Measurements from ENCODE around the gene PTX4.

PTX4 gene

DNA sequence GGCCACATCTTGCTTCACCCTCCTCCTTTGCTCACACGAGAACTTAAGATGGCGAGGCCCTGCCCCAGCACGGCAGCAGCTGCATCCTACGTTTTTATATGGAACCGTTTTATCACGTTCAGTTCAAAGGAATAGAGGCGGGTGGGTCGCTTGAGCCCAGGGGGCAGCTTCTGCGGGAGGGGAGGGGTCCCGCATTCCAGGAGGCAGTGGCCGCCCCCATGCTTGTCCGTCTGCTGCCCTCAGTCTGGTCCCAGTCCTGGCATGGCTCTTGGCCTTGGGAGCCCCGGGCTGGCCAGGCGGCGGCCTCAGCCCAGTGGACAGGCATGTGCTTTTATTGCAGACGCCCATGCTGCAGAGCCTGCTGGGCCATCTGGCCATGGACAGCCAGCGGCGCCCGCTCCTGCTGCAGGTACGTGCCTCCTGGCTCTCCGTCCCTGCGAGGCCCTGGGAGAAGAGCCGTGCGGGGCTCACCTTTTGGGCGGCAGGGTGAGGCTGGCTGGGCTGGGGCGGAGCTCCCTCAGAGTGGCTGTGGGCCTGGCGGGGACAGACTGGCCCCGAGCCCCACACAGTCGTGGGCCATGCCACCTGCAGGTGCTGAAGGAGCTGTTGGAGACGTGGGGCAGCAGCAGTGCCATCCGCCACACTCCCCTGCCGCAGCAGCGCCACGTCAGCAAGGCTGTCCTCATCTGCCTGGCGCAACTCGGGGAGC lies 11.2 kb upstream of the PTX4 start:
- no peak for DNase-seq

- no peak for DNase-seq
These were observed 10.3 kb upstream of the PTX4 start for GRCh38 chr16:1498899-1499676.

- DNase-seq, result no peak
These were observed 8.4 kb upstream of the PTX4 start for GRCh38 chr16:1497014-1497598.

- DNase-seq, result no peak
These were observed 7.7 kb upstream of the PTX4 start for GRCh38 chr16:1496464-1496863.

- no peak for DNase-seq
These were observed 7.1 kb upstream of the PTX4 start for GRCh38 chr16:1495889-1496262.

DNA sequence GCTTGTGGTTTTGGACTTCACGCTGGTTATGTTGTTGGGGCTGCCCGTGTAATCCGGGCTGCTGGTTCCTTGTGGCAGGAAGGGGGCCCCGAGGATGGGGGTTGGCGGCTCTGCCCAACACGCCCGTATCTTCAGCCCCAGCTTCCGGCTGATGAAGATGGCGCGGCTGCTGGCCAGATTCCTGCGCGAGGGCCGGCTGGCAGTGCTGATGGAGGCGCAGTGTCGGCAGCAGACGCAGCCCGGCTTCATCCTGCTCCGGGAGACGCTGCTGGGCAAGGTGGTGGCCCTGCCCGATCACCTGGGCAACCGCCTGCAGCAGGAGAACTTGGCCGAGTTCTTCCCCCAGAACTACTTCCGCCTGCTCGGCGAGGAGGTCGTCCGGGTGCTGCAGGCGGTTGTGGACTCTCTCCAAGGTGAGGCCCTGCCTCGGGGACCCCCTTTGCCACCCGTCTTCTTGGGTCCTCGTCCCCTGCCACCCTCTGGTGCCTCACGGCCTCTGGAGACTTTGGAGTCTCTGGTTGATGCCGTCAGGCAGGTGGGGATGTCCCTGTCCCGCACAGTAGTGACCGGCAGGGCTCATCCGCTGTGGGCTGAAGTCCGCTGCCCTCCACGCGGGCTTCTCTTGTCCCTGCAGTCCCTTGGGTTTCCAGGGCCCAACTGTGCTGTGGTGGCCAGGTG lies 6.6 kb upstream of the PTX4 start:
- no peak for DNase-seq

DNA sequence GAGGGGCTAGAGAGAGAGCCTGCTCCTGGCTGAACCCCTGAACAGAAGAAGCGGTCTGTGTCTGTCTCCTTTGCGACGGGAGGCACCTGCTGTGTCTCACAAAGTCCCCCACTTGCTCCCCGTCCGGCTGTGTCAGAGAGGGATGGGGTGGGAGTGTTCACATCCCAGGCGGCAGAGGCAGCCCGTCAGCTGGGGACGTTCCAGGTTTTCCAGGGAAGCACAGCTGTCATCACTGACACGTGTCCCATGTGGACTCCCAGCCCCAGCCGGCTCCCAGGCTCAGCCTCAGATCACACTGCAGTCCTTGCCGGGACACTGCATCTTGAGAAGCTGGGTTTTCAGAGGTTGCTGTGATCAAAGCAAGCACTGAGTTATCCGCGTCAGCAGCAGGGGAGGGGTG lies 6.0 kb upstream of the PTX4 start:
- DNase-seq, result no peak

DNA sequence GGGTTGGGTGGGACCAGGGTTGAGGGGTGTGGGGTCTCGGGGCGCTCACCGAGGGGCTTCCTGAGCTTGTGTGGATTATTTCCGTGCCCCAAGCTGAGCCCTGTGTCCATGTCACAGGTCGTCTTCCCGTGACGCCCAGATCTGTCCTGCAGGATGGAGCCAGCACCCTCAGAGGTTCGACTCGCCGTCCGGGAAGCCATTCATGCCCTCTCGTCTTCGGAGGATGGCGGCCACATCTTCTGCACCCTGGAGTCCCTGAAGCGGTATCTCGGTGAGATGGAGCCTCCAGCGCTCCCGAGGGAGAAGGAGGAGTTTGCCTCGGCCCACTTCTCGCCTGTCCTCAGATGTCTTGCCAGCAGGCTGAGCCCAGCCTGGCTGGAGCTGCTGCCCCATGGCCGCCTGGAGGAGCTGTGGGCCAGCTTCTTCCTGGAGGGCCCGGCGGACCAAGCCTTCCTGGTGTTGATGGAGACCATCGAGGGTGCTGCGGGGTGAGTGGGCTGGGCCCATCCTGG lies 5.4 kb upstream of the PTX4 start:
- DNase-seq, result peak; percentile 23

- DNase-seq, result no peak
These were observed 5.0 kb upstream of the PTX4 start for GRCh38 chr16:1493746-1494094.

DNA sequence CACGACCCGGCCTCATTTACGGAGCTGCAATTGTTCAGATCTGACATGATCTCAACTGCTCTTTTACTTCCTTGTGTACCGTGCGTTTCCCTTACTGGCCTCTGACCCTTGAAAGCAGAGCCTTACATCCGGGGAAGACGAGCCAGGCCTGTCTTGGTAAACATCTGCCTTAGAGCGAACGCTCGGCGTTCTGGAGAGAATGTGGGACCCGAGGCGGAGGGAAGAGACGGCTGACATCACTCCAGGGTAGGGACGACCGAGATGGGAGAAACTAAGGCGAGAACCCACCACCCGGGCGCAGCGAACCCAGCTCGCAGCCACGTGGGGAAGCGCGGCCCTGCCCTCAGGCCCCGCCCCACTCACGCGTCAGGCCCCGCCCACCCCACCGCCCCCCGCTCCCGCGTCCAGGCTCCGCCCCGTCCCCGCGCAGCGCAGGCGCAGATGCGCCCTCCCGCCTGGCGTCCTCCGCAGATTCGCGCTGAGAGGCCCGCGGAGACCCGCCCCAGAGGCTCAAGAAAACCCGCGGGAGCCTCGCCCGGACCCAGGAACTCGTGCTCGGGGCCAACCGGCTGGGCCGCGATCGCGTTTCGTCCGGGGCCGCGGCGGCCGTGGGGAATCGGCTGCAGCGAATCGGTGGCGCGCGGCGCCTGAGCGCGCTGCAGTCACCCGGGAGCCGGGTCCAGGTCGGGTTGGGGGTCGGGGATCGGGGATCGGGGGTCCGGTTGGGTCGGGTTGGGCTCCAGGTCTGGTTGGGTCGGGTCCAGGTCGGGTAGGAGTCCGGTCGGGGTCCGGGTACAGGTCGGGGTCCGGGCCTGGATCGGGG lies 4.4 kb upstream of the PTX4 start, which contains the start of gene TELO2:
Gene TELO2, plus strand, starts transcription at position 438 of the 823 bp plus-strand sequence. CDS start 922 bp downstream, outside the sequence.
- peak; percentile 73 for DNase-seq

DNA sequence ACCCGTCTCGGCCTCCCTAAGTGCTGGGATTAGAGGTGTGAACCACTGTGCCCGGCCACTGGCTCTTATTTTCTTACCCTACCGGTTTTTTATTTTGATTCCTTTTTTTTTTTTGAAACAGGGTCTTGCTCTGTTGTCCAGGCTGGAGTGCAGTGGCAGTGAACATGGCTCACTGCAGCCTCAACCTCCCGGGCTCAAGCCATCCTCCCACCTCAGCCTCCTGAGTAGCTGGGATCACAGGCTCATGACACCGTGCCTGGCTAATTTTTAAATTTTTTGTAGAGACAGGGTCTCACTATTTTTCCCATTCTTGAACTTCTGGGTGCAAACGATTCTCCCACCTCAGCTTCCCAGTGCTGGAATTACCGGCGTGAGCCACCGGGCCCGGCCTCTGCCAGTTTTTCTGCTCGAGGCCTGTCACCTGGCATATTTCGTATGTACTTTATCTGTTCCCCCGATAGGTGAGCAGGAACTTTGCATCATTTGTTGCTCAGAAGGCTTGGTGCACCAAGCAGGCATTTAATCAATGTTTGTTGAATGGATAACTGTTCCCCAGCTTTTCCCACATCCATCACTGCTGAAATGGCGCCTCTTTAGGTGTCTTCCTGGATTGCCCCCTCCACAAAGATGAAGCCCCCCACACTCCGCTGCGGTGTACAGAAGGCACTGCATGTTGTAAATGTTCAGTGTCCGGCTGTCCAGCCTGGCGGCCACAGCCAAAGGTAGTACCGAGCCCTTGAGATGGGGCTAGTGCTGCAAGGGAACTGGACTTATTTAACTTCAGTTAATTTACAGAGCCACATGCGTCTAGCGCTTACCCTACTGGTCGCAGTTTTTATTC lies 3.6 kb upstream of the PTX4 start:
- no peak for DNase-seq

GRCh38 chr16:1491327-1491726 lies 2.6 kb upstream of the PTX4 start:
- no peak for DNase-seq

GRCh38 chr16:1489077-1489476 lies 333 bp upstream of the PTX4 start:
- no peak for DNase-seq

- DNase-seq, result no peak
These were observed 616 bp downstream of the PTX4 start for GRCh38 chr16:1488054-1488601.

- DNase-seq, result no peak
These were observed 1.2 kb downstream of the PTX4 start for GRCh38 chr16:1487395-1488053.

- DNase-seq, result no peak
These were observed 2.0 kb downstream of the PTX4 start for GRCh38 chr16:1486551-1487390.

- DNase-seq, result no peak
These were observed 2.8 kb downstream of the PTX4 start for GRCh38 chr16:1485847-1486496.

DNA sequence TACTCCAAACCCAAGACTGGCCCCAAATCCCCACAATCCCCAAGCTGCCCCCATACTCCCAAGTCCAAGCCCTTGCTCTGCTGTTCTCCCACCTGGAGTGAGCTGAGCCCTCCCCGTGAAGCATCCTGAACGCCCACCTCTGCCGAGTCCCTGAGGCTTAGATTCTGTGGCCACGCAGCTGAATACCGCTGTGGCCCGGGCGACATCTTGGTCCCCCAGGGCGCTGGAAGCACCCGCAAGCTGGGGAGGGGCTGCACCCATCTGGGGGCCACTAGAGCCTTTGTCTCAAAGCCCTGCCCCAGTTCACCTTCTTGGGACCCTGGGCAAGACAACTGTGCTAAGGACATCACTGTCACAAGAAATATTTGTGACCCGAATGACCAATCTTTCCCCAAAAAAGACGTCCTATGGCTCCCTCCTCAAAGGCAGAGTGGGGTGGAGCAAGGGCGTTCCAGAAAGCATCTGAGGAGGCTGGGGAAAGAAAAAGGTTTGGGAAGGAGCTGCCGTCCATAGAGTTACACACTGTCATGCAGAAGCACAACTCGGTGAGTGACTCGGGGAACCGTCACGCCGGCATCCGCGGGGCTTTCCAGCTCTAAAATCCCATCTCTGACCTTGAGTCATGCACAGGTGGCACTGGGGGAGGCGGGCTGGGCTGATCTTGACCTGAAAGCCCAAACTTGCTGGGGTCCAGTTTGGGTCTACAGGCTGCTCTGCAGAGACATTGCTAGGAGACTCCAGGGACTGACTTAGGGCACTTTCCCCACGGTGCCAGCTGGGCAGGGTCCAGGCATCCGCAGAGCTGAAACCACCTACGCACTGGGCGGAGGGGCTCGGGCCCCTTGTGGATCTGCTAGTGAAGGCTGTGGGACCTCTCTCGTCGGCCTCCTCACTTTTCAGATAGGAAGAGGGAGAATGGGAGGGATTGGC lies 6.6 kb downstream of the PTX4 start:
- DNase-seq, result no peak

Data from MV-4-11 (cell line).